Measurements from ENCODE around the gene CDH10. TPM values are rescaled to one million over a fixed set of nuclear protein-coding genes. Genes with fewer than 3 reads are reported as not detected.

The CDH10 gene
- total and polyA plus RNA-seq, 2 of the 4 experiments (the other 2 are of a cell fraction): 0.18 to 0.21 TPM

DNA sequence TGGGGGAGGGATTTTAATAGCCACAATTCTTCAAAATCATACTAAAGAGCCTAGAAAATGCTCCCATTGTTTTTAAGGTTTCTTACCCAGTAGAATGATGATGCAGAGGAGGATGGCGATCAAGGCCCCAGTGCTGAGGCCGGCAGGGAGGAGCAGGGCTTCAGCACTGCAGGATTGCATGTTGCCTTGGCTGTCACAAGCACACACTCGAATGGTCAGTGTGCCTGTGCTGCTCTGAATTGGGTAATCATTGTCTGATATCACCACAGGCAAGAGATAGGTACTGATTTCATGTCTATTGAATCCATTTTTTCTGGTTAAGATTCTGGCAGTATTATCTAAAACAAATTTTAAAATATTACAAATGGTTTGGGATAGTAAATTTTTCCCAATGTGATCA is 153.3 kb downstream of the CDH10 start:
- Histone ChIP-seq H3K18ac (ENCODE audit: low read depth, low read length) (no peak overlapping the region), H4K20me1 (ENCODE audit: insufficient read depth, low read length) (no peaks in the 10 kb centered on the region), H2AFZ (replicated peaks; ENCODE audit: low read length, poor library complexity) (no peak overlapping the region), H4K5ac (ENCODE audit: low read depth, low read length) (no peak overlapping the region), H2AK9ac (replicated peaks; ENCODE audit: low read depth, low read length, poor library complexity) (no peak overlapping the region), H4K91ac (ENCODE audit: insufficient read depth, low read depth, low read length) (no peak overlapping the region), H2BK5ac (ENCODE audit: low read depth, low read length, poor library complexity, severe bottlenecking) (no peak overlapping the region), H3K4me3 (ENCODE audit: insufficient read depth, low read depth, low read length) (no peak overlapping the region), H3K56ac (ENCODE audit: extremely low read depth, insufficient read depth, low read length) (no peak overlapping the region), H3K27me3 (ENCODE audit: control insufficient read depth, insufficient read depth, low read length) (no peaks in the 10 kb centered on the region), H3K4me2 (ENCODE audit: low read depth, low read length) (no peak overlapping the region), H3K9me1 (ENCODE audit: insufficient read depth, low read length) (no peaks in the 10 kb centered on the region), H2BK20ac (ENCODE audit: low read depth, low read length) (no peak overlapping the region), H4K8ac (ENCODE audit: low read depth in 2 of 2, low read length in 2 of 2) (no peak overlapping the region), H2BK120ac (ENCODE audit: low read depth, low read length) (no peak overlapping the region), H3K4ac (ENCODE audit: low read depth, low read length) (no peak overlapping the region), H3K4me1 (ENCODE audit: control insufficient read depth, insufficient read depth, low read length) (no peaks in the 10 kb centered on the region), H2AK5ac (ENCODE audit: low read depth, low read length) (no peak overlapping the region), H3K14ac (replicated peaks; ENCODE audit: low read depth, low read length) (no peak overlapping the region), H3K79me1 (ENCODE audit: low read depth in 1 of 2, low read length in 2 of 2) (no peaks in the 10 kb centered on the region), H3K9me3 (ENCODE audit: control insufficient read depth, insufficient read depth, low read length) (no peaks in the 10 kb centered on the region), H3K23ac (ENCODE audit: low read depth, low read length) (no peak overlapping the region), H3K9ac (ENCODE audit: low read depth, low read length) (no peak overlapping the region), H3K36me3 (ENCODE audit: control insufficient read depth, insufficient read depth, low read length) (no peaks in the 10 kb centered on the region), H3K27ac (ENCODE audit: insufficient read depth, low read length) (no peak overlapping the region), H2BK15ac (ENCODE audit: low read depth, low read length) (no peak overlapping the region)
- CTCF ChIA-PET: no interaction called here
- intact Hi-C loops (cut with micrococcal nuclease): no loop called here
- POLR2A ChIA-PET (ENCODE audit: unreplicated experiment): no interaction called here
- BruUV-seq (replicated peaks): no TSS peak
- DNase-seq (no peak), ATAC-seq (ENCODE audit: low read depth) (no peak)
- TF ChIP-seq, protein P1, sequence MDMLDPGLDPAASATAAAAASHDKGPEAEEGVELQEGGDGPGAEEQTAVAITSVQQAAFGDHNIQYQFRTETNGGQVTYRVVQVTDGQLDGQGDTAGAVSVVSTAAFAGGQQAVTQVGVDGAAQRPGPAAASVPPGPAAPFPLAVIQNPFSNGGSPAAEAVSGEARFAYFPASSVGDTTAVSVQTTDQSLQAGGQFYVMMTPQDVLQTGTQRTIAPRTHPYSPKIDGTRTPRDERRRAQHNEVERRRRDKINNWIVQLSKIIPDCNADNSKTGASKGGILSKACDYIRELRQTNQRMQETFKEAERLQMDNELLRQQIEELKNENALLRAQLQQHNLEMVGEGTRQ (IDR thresholded peaks at IDR 0.05; ENCODE audit: low read depth, low read length): no peak
- TF ChIP-seq CHD1 (IDR thresholded peaks at IDR 0.05; ENCODE audit: low read depth, low read length) (no peak), NFE2L2 (IDR thresholded peaks at IDR 0.05; ENCODE audit: low read depth, low read length) (no peak), CEBPB (IDR thresholded peaks at IDR 0.05; ENCODE audit: low read depth, low read length) (no peak), POLR2A (IDR thresholded peaks at IDR 0.05; ENCODE audit: low read depth, low read length) (no peak), MXI1 (IDR thresholded peaks at IDR 0.05; ENCODE audit: borderline replicate concordance, low read depth, low read length) (no peak), SMC3 (IDR thresholded peaks at IDR 0.05; ENCODE audit: low read depth, low read length) (no peak), RFX5 (IDR thresholded peaks at IDR 0.05; ENCODE audit: low read depth, low read length) (no peak), RAD21 (IDR thresholded peaks at IDR 0.05; ENCODE audit: low read length) (no peak), BHLHE40 (IDR thresholded peaks at IDR 0.05; ENCODE audit: low read depth, low read length) (no peak), FOS (IDR thresholded peaks at IDR 0.05; ENCODE audit: low read depth, low read length) (no peak), MAFK (IDR thresholded peaks at IDR 0.05; ENCODE audit: low read depth, low read length) (no peak)
- WGBS, 2 experiments (ENCODE audit: extremely low coverage in 2 of 2, insufficient read length in 1 of 2): no CpG with 5 or more reads among the region's 3 CpGs
- dilution Hi-C loops (cut with HindIII; ENCODE audit: low sequenced_read_pairs, unreplicated experiment): no loop called here
- in situ Hi-C loops (cut with MboI; ENCODE audit: low sequenced_read_pairs): no loop called here

All from IMR-90 (cell line).